Measurements from ENCODE around the gene ZNF506.
"Not testable (repeated sequence)": the region's sequence is repeated elsewhere in the genome, so short reads cannot be mapped to it uniquely, and the experiment has no call there.

The ZNF506 gene

GRCh38 chr19:19821366-19821951 lies at the start of gene ZNF506:
TSS of gene ZNF506 (minus strand) at chr19:19821750. CDS start at chr19:19821603, 147 bp downstream.
- peak; percentile 95 for DNase-seq

GRCh38 chr19:19870086-19870485 lies 48.5 kb upstream of the ZNF506 start:
- not testable (repeated sequence) for DNase-seq

- DNase-seq, result peak; percentile 68
Measured at GRCh38 chr19:19866611-19867248, 45.2 kb upstream of the ZNF506 start.

GRCh38 chr19:19865750-19866610 lies 44.4 kb upstream of the ZNF506 start, which contains the start of gene ZNF253:
TSS of gene ZNF253 (plus strand) at chr19:19865882. CDS start at chr19:19865997, 115 bp downstream.
- DNase-seq, result peak; percentile 94

GRCh38 chr19:19860756-19861390 lies 39.3 kb upstream of the ZNF506 start:
- peak; percentile 58 for DNase-seq

- DNase-seq, result no peak
Measured at GRCh38 chr19:19858751-19859150, 37.2 kb upstream of the ZNF506 start.

GRCh38 chr19:19851740-19852139 lies 30.2 kb upstream of the ZNF506 start:
- not testable (repeated sequence) for DNase-seq

GRCh38 chr19:19849056-19849455 lies 27.5 kb upstream of the ZNF506 start:
- no peak for DNase-seq

- DNase-seq, result no peak
Measured at GRCh38 chr19:19847781-19848180, 26.2 kb upstream of the ZNF506 start.

- no peak for DNase-seq
Measured at GRCh38 chr19:19835560-19836038, 14.0 kb upstream of the ZNF506 start.

GRCh38 chr19:19826875-19827274 lies 5.3 kb upstream of the ZNF506 start:
- no peak for DNase-seq

- no peak for DNase-seq
Measured at GRCh38 chr19:19823916-19824315, 2.4 kb upstream of the ZNF506 start.

- DNase-seq, result peak; percentile 65
Measured at GRCh38 chr19:19821976-19822375, 426 bp upstream of the ZNF506 start.

GRCh38 chr19:19820774-19821320 lies 703 bp downstream of the ZNF506 start:
- no peak for DNase-seq

- no peak for DNase-seq
Measured at GRCh38 chr19:19817357-19817756, 4.2 kb downstream of the ZNF506 start.

- no peak for DNase-seq
Measured at GRCh38 chr19:19816679-19817078, 4.9 kb downstream of the ZNF506 start.

- DNase-seq, result not testable (repeated sequence)
Measured at GRCh38 chr19:19811999-19812398, 9.6 kb downstream of the ZNF506 start.

- DNase-seq, result no peak
Measured at GRCh38 chr19:19805480-19805879, 16.1 kb downstream of the ZNF506 start.

GRCh38 chr19:19788015-19788414 lies 33.5 kb downstream of the ZNF506 start:
- no peak for DNase-seq

GRCh38 chr19:19785476-19785875 lies 36.1 kb downstream of the ZNF506 start:
- DNase-seq, result not testable (repeated sequence)

GRCh38 chr19:19782783-19783182 lies 38.8 kb downstream of the ZNF506 start:
- DNase-seq, result no peak

- not testable (repeated sequence) for DNase-seq
Measured at GRCh38 chr19:19781791-19782190, 39.8 kb downstream of the ZNF506 start.

GRCh38 chr19:19778666-19779065 lies 42.9 kb downstream of the ZNF506 start:
- DNase-seq, result no peak
